Measurements from ENCODE around the gene RRAGC. TPM values are rescaled to one million over a fixed set of nuclear protein-coding genes. Genes with fewer than 3 reads are reported as not detected.

RRAGC gene
- total RNA-seq, 1 donor from 2014 or later: 24.1 TPM

GRCh38 chr1:38896169-38896568 is 36.6 kb upstream of the RRAGC start:
- no peak for TF ChIP-seq CTCF (conservative IDR thresholded peaks at IDR 0.05)
- no peaks in the 10 kb centered on the region for H3K4me1 Mint-ChIP-seq
- no peak overlapping the region for H3K4me3 Mint-ChIP-seq
- H3K27ac Mint-ChIP-seq (ENCODE audit: unreplicated experiment): no peak overlapping the region
- H3K27me3 Mint-ChIP-seq (ENCODE audit: low read depth): no peaks in the 10 kb centered on the region
- no peak for DNase-seq (ENCODE audit: low read depth, low spot score)
- no peaks in the 10 kb centered on the region for H3K36me3 Mint-ChIP-seq (ENCODE audit: low read depth)
- H3K9me3 Mint-ChIP-seq: no peaks in the 10 kb centered on the region

GRCh38 chr1:38892976-38893375 is 33.4 kb upstream of the RRAGC start:
- Mint-ChIP-seq H3K4me3 (no peak overlapping the region), H3K9me3 (no peaks in the 10 kb centered on the region), H3K27ac (ENCODE audit: unreplicated experiment) (no peak overlapping the region), H3K36me3 (ENCODE audit: low read depth) (no peaks in the 10 kb centered on the region), H3K4me1 (no peaks in the 10 kb centered on the region), H3K27me3 (ENCODE audit: low read depth) (no peaks in the 10 kb centered on the region)
- no peak for DNase-seq (ENCODE audit: low read depth, low spot score)
- no peak for TF ChIP-seq CTCF (conservative IDR thresholded peaks at IDR 0.05)

GRCh38 chr1:38891753-38892152 is 32.2 kb upstream of the RRAGC start:
- peak; percentile 23 for TF ChIP-seq CTCF (conservative IDR thresholded peaks at IDR 0.05)
- no peaks in the 10 kb centered on the region for H3K36me3 Mint-ChIP-seq (ENCODE audit: low read depth)
- no peak overlapping the region for H3K4me3 Mint-ChIP-seq
- DNase-seq (ENCODE audit: low read depth, low spot score): no peak
- no peaks in the 10 kb centered on the region for H3K4me1 Mint-ChIP-seq
- no peak overlapping the region for H3K27ac Mint-ChIP-seq (ENCODE audit: unreplicated experiment)
- no peaks in the 10 kb centered on the region for H3K27me3 Mint-ChIP-seq (ENCODE audit: low read depth)
- no peaks in the 10 kb centered on the region for H3K9me3 Mint-ChIP-seq

- TF ChIP-seq CTCF (conservative IDR thresholded peaks at IDR 0.05): no peak
- Mint-ChIP-seq H3K27ac (ENCODE audit: unreplicated experiment) (no peak overlapping the region), H3K4me1 (no peaks in the 10 kb centered on the region), H3K27me3 (ENCODE audit: low read depth) (no peaks in the 10 kb centered on the region), H3K36me3 (ENCODE audit: low read depth) (no peaks in the 10 kb centered on the region), H3K9me3 (no peaks in the 10 kb centered on the region), H3K4me3 (no peak overlapping the region)
- no peak for DNase-seq (ENCODE audit: low read depth, low spot score)
These were observed 30.0 kb upstream of the RRAGC start for GRCh38 chr1:38889589-38889988.

- DNase-seq (ENCODE audit: low read depth, low spot score): no peak
- no peaks in the 10 kb centered on the region for H3K4me1 Mint-ChIP-seq
- H3K9me3 Mint-ChIP-seq: no peaks in the 10 kb centered on the region
- H3K4me3 Mint-ChIP-seq: no peak overlapping the region
- no peaks in the 10 kb centered on the region for H3K27me3 Mint-ChIP-seq (ENCODE audit: low read depth)
- H3K36me3 Mint-ChIP-seq (ENCODE audit: low read depth): no peaks in the 10 kb centered on the region
- H3K27ac Mint-ChIP-seq (ENCODE audit: unreplicated experiment): no peak overlapping the region
- no peak for TF ChIP-seq CTCF (conservative IDR thresholded peaks at IDR 0.05)
These were observed 29.1 kb upstream of the RRAGC start for GRCh38 chr1:38888423-38889333.
